HG03457 (cell line): ENCODE data around the gene TPGS1.

Experiments used
- ATAC-seq: cut with Tn5 transposase; IDR thresholded peaks from one replicate; pipeline ENCODE4 v1.9.1; 2021; ENCODE audit warnings: moderate number of reproducible peaks; ENCODE audit not compliant: unreplicated experiment

The TPGS1 gene

GRCh38 chr19:495081-495401, 12.3 kb upstream of the TPGS1 start:
- no peak for ATAC-seq

GRCh38 chr19:495402-496111, 11.7 kb upstream of the TPGS1 start:
- no peak for ATAC-seq

- no peak for ATAC-seq
These were observed 11.1 kb upstream of the TPGS1 start, which contains the start of gene MADCAM1 for GRCh38 chr19:496112-496665. TSS of gene MADCAM1 (plus strand) at chr19:496486. CDS start at chr19:496500, 14 bp downstream.

- no peak for ATAC-seq
These were observed 10.3 kb upstream of the TPGS1 start for GRCh38 chr19:496986-497385.

GRCh38 chr19:497491-497868, 9.8 kb upstream of the TPGS1 start:
- no peak for ATAC-seq

- no peak for ATAC-seq
These were observed 9.3 kb upstream of the TPGS1 start for GRCh38 chr19:497869-498510.

- ATAC-seq, result no peak
These were observed 8.8 kb upstream of the TPGS1 start for GRCh38 chr19:498511-498891.

GRCh38 chr19:498977-499623, 8.2 kb upstream of the TPGS1 start:
- no peak for ATAC-seq

- ATAC-seq, result no peak
These were observed 5.7 kb upstream of the TPGS1 start for GRCh38 chr19:501646-502045.

GRCh38 chr19:504616-505015, 2.7 kb upstream of the TPGS1 start:
- no peak for ATAC-seq

- ATAC-seq, result peak; percentile 54
These were observed 652 bp upstream of the TPGS1 start for GRCh38 chr19:506404-507285.

- ATAC-seq, result no peak
These were observed 1.2 kb downstream of the TPGS1 start for GRCh38 chr19:508204-509150.

- no peak for ATAC-seq
These were observed 3.4 kb downstream of the TPGS1 start for GRCh38 chr19:510606-511100.

GRCh38 chr19:511101-511851, 4.0 kb downstream of the TPGS1 start:
- no peak for ATAC-seq

- ATAC-seq, result no peak
These were observed 5.5 kb downstream of the TPGS1 start for GRCh38 chr19:512547-513365.

- ATAC-seq, result no peak
These were observed 6.3 kb downstream of the TPGS1 start for GRCh38 chr19:513368-514165.

- ATAC-seq, result no peak
These were observed 6.9 kb downstream of the TPGS1 start for GRCh38 chr19:514166-514663.
